Islet precursor cell (in vitro differentiated cells): ENCODE data around the gene PNMT.

Experiments used
- DNase-seq: peaks from one replicate; pipeline ENCODE4 v3.0.0-alpha.2; 2018

The PNMT gene

DNA sequence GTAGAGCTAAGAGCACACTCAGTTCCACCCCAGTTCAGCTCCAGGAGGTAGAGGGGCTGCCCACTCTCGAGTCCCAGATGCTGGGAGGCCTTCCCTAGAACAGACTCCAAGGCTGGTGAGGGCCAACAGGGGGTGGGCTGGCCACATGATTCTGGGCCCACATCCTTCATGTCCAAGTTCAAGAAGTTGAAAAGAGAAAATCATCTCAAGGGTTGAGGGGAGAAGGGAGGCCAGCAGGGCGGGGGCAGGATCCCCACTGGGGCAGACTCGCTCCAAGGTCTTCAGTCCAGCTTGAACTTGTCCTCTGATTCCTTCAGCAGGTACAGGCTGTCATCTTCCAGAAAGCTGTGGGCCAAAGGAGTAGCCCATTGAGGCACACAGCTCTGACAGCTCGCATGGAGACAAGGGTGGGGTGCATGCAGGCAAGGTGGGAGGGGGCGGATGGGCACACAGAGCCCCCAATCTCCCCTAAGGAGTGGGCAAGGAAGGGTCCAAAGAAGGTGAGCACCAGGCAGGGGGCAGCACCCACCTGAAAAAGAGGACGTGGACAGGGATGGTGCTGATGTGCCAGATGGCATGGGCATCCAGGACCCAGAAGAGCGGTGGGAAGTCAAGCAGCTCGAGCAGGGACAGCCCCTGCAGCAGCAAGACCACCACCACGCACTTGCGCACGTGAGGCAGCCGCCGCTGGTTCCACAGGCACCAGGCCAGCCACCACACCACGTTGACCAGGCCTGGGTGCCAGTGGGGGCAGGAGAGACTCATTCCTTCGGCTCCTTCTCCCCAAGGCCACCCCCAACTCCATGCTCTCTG is 4.5 kb downstream of the PNMT start:
- no peak for DNase-seq

DNA sequence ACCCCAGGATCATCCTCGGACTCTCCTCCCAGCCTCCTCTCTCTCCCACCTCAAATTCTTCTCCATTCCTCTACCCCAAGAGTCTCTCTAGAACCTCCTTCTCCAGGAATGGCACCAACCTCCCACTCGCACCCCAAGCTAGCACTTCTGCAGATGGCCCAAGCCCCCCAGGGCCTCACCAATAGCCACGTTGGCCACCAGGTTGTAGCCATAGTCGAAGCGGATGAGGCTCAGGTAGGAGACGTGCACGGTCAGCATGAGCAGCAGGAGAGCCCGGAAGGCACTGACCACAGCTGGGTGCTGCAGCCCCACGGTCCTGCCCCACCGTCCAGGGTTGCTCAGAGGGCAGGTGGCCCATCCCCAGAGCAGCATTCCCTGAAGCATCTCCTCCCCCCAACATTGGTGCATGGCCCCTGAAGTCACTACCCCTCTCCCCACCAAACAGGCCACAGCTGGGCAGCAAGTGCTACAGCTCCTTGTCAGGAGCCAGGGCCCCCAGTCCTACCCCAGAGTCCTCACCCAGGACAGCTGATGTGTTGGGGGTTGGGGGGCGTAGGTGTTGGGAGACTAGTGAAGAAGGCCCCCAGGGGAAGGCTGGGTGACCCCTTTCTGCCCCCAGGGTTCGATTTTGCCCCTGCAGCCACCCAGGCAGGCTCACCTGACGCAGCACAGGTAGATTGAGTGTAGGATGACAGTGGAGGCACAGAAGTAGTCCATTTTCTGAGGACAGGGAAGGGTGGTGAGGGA is 5.3 kb downstream of the PNMT start:
- no peak for DNase-seq

DNA sequence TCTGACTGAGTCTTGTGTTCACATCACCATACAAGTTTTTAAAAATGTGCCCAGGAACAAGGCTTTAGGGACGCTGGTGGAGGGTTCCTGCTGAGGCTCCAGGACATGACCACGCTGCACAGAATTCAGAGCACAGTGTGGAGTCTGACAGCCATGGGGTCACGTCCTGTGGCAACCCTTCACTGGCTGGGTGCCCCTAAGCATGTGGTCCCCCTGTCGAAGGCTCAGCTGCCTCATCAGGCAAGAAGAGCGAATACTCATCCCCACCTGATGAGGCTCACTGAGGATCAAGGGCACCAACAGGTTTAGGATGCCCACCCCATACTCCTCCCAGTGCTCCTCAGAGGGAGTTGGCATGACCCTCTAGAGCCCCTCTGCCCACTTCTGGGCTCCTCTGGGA is 5.9 kb downstream of the PNMT start:
- DNase-seq, result no peak

DNA sequence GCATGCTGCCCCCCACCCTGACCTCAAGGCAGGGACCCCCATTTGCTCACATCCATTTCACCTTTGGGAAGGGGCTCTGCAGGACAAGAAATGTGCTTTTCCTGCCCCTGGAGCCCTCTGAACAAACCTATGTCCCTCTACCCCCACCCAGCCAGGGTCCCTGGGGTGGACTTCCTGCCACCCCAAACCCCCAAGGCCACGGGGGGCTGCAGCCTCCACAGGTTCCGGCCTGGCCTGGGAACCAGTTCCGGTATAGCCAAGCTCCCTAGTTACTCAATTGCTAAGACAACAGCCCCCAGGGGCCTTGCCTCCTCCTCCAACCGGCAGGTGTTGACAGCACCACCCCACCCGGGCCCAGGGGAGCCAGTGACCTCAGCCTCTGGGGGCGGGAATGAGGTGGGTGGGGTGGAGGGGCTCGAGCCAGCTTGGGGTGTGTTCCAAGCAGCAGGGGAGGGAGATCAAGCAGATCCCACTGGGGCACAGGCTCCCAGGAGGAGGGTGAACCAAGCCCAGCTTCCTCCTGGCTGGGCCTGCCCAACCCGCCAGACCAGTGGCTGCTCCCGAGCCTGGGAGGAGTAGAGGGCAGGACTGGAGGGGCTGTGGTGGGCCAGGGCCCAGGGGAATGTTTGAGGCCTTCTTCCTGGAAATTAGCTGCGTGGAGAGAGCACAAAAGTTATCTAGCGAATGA is 6.6 kb downstream of the PNMT start:
- DNase-seq, result peak; percentile 90

DNA sequence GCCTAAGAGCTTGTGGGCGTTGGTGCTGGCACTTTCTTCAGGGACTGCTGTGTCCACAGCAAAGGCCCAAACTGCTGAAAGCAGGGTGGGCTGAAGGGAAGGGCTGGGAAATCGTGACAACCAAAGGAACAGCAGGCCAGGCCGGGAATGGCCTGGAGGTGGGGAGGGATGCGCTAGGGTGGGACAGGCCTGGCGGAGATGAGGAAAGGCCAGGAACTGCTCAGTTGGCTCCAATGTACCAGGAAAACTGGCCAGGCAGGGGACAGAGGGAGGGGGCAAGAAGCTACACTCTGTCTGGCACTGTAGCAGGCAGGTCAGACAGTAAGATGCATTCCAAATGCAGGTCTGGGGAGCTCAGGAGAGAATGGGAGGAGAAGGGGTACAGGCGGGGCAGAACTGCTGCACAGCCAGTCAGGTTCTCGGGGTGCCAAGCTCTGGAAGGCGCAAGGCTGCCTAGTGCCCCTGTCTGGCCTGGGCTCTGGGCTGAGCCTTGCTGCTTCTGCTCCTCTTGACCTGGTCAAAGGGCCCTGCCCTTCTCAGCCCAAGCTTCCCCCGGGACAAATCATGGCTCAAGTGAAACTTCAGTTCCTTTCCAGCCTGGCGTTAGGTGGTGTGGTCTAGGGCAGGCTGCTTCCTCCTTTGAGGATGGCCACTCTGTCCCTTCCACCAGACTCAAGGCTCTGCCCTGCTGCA is 7.3 kb downstream of the PNMT start:
- DNase-seq, result no peak

DNA sequence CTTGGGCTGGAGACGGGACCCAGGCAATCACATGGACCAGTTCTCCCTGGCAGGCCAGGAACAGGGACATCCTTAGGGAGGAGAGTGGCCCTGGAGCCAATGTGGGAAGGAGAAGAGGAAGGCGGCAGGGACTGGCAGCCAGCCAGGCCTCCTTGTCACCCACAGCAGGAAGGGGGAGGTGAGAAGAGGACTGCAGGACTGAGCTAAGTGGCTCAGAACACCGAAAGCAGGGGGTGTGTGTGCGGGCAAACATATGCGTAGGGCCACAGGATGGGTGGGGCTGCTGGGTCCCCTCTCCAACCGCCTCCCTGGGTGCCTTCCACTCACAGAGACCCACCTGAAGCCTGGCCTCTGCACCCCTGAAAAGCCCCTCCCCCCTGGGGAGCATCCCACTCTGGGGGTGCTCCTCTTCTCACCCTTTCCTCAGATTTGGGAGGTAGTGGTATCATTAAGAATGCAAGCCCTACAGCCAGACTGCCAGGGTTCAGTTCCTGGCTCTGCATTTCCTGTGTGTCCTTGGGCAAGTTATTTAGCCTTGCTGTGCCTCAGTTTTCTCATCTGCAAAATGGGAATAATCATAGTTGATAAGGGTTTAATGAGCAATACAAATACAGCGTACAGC is 8.1 kb downstream of the PNMT start:
- no peak for DNase-seq

DNA sequence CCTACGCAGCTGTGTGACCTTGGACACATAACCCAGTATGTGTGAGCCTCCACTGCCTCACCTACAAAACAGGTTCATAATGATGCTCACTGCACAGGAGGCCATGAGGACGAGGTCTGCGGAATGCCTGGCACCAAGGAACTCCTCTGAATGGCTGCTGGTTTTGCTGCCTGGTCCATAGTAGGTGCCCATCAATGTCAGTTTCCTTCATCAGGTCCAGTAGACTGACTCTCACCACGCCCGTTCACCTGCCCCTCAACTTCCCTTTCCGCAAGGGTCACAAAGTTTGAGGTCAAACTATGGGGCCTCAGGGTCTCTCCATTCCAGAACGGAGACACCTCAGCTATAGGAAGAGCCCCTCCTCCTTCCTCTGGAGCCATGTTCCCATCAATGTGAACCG is 8.8 kb downstream of the PNMT start:
- no peak for DNase-seq

DNA sequence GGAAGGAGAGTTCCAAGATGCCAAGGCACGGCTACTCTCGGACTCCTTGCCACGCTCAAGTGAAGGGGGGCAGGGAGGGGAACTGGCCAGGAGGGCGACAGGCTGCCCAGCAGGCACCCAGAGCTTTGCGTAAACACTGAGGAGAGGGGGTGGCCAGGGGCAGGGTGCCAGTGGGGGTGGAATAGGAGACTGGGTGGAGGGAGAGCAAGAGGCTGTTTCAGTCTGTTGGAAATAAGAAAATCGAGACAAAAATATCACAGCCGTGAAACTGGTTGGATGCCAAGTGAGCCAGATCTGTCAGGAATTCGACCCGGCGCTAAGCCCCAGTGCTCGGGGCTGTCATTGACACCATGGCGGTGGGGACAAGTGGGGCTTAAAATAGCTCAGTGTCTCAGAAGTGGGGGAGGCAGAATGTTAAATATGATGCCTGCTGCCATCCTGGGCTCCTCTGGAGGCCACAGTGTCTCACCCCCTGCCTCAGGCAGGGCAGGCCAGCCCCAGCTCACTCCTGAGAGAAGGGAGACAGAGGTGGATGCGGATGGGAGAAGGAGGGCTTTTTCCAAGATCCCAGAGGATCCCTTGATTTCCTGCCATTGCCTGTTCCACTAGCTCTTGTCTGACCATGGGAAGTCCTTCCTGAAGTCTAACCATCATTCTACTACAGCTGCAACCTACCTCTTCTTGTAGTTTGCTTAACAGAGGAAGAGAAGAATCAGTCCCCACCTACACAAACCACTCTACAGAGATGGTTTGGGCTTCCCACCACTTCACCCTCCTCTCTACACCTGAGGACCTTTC is 9.5 kb downstream of the PNMT start:
- DNase-seq, result no peak

DNA sequence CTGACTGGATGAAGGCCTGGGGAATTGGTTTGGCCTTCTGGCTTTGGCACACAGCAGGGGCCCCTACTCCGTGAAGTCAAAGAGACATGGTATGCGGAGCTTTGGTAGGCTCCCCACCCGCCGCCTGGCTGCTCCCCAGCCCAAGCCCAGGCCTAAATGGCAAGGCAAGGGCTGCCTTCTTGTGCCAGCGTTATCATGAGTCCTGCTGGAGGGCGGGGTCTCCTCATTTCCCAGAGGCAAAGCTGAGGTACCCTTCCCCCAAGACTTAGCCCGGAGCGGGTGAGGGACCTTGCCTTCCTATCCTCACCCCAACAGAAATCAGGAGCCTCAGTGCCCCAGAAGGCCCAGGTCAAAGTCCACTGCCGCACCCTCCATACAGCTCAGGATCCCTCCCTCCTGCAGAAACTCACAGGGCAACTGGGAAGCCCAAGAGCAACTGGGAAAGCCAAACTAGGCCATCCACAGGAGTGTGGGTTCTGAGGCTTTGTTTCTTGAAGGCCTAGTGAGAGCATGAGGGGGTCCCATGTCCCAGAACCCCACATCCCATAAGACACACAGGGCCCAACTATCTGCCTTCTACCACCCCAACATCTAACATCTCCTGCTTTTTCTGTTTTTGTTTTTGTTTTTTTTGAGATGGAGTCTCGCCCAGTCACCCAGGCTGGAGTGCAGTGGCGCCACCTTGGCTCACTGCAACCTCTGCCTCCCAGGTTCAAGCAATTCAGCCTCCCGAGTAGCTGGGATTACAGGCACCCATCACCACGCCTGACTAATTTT is 10.3 kb downstream of the PNMT start:
- DNase-seq, result no peak

DNA sequence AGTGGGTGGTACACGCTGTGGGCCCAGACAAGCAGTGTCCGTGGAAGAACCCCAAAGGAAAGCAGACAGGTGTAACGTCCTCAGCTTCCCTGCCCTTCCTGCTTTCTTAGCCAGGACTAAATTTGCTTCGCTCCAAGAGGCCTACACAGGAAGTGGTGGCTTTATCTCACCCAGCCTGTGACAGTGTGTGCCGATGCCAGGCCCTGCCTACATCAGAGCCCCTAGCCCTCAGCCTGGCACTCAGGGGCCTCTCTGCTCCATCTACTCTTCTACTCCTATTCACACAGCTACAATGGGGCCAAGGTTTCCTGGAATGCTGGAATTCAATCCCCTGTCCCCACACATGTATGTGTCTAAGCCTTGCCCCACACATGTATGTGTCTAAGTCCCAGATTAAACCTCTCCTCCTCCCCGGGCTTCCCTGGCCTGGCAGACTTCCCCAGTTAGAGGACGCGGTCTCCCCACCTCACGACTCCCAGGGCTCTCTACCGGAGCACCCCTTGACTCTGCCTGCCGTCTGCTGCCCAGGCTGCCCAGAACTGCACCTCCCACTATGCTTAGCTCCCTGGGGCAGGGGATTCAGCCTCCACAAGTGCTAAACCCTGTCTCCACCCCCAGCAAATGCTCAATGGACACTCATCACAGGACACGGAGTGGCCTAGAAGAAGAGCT is 11.4 kb downstream of the PNMT start:
- no peak for DNase-seq

DNA sequence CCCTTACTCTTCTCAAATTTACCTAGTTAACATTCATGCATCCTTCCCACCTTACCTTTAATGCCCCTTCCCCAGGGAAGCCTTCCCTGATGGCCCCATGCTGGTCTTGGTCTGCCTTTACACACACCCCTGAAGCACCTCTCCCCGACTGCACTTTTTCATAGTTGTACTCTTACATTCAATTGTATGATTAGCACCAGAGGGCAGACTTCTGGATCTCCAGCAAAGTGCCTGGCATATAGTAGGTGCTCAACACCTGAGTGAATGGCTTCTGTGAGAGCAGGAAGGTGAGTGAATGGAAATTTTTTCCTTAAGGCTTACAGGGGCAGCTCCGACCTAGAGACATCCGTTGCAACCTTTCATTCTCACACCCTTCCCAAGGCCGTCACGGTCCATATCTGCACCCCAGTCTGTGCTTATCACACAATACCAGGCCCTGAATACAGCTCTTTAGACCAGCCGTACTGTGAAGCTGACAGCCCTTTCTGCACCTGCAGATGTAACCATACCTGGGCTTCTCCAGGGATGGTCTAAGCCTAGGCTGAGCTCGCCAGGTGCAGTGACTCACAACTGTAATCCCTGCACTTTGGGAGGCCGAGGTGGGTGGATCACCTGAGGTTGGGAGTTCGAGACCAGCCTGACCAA is 15.2 kb downstream of the PNMT start:
- DNase-seq, result no peak

DNA sequence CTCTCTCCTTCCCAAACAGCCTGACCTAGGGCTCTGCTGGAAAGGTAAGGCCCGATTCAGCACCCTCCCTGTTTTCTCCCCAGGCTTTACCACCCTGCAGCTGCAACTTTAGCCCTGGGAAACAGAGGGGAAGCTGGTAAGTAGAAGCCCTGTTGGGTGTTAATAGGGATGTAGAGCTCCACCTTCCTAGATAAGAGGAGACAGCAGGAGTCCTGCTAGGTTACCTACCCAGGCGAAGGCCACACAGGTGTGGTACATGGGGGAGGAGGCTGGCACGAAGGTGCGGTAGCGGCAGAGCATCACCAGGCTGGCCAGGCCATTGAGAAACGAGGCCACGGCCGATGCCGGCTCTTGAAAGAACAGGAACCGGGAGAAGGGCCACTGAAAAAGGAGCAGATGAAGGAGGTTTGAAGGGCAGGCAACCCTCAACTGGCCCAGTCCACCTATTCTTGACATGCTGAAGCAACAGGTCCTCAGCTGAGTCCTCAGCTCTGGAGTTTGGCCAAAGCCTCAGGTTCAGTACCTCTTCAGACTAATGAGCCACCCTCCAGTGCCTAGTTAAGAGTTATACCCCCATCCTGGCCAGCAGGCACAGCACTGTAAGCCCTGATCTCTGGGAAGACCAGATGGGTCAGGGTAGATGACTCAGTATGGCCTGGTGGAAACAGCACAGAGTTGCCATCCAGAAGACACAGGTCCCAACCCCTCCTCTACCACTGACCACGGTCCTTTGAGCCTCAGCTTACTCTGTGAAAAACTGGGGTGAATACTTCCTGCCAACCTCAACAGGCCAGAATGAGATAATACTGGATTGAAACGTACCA is 16.3 kb downstream of the PNMT start:
- no peak for DNase-seq

DNA sequence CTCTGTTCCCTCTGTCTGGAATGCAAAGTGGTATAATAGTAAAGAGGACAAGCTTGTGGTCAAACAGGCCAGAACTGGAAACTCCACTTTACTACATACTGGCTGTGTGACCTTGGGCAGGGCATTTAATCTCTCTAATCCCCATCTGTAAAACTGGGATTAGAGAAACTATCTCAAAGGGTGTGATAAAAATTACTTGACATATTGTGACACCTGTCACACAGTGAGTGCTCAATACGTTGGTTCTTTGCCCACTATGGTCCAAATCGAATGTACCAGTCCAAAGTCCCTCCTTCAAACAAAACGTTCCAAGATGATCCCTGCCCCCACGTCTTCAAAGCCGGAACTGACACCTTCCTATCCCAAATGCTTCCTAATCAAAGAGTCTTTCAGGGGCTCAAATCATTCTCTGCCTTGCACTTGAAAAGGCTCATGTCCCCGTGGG is 18.9 kb downstream of the PNMT start:
- DNase-seq, result no peak

DNA sequence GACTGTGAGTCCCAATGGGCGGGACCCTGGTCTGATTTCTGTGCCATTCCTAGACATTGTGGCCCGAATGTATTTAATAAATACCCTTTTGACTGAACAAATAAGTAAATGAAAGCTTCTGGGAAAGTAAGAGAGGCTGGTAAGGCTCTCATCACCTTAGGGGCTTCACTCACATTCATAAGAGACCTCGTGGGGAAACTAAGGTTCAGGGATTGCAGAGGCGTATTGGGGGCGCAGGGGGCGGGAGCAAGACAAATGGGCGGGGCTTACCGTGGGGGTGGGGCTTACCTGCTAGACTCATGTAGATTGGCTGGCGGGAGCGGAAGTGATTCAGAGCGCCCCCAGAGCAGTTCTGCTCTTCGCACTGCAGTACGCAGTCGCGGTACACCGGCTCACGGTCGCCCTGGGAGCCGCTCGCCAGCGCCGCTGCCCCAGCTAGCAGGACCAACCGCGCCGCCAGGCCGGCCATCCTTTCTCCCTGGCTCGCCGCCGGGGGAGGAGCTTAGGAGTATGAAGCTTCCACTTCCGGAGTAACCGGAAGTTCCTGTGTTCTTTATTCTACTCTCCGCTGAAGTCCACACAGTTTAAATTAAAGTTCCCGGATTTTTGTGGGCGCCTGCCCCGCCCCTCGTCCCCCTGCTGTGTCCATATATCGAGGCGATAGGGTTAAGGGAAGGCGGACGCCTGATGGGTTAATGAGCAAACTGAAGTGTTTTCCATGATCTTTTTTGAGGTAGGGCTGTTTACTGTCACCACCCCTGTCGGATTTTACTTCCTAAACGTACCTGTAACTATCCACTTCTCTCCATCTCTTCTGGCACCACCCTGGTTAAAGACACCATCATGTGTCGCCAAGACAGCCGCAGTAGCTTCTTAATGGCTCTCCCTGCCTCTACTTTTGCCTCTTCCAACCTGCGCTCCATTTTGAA is 19.6 kb downstream of the PNMT start, which contains the start of gene PGAP3:
TSS of gene PGAP3 (minus strand) at position 512 of the 929 bp plus-strand sequence. CDS start at position 469, 43 bp downstream.
- peak; percentile 96 for DNase-seq

DNA sequence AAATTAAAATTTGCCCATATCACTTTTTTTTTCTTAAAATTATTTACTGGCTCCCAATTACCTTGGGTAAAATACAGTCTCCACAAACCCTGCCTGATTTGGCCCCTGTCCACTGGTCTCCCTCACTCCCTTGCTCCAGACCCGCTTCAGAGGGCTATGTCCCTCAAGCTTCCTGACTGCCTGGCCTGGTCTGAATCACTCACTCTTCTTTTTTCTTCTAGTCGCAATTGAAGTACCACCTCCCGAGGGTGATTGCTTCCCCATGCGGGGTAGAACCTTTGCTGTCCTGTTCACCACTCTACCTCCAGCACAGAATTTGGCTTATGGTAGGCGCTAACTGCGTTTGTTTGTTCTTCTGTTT is 20.2 kb downstream of the PNMT start:
- no peak for DNase-seq

DNA sequence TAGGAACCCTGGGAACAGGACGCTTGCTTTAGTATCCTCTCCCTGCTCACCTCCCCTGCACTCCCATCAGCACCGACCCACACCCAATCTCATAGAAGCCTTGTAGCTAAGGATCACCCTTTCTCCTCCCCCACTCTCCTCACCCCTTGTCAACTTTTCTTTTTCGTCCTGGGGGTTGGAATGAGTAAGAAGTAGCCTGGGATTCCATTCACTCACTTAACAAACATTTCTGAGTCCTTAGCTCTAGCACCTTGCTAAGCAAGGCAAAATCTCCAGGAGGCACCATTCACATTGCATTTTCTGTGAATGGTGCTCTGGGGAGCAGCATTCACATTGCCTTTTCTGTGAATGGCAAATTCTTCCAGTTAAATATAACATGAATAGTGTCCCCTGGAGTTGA is 20.7 kb downstream of the PNMT start:
- DNase-seq, result no peak

DNA sequence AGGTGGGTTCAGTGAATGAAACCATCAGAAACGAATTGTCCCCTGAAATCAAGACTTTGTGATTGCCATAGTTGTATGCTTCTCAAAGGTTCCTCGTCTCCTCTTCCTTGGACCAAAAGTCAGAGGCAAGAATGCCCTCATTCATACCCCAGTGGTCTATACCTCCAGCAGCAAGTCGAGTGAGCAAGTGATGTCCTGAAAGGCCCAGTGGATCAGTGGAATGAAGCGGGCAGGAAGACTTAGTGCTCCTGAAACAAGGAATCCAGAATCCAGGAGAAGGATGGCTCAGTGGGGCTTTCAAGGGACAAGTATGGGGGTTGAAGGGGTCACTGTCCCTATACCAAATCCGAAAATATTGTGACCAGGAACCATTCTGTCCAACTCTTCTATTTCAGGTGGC is 26.3 kb downstream of the PNMT start:
- no peak for DNase-seq

DNA sequence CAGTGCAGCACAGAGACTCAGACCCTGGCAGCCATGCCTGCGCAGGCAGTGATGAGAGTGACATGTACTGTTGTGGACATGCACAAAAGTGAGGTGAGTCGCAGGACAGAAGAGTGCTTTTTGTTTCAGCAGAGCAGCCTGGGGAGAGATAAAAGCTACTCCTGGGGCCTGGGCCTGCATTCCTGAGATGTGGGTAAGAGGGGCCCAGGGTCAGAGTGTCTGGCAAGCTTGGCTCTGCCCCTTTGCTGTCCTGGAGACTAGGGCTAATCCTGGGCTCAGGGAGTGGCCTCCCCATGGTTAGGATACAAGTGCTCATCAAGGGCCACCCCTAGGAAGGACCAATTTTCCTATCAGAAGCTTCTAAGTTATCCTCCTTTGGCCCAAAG is 26.8 kb downstream of the PNMT start:
- DNase-seq, result peak; percentile 96
